Measurements from ENCODE around the gene LZTS3. TPM values are rescaled to one million over a fixed set of nuclear protein-coding genes. Genes with fewer than 3 reads are reported as not detected.
"Not testable (repeated sequence)": the region's sequence is repeated elsewhere in the genome, so short reads cannot be mapped to it uniquely, and the experiment has no call there.

Gene LZTS3
- polyA plus RNA-seq (2013, experiment 1 of 2; ENCODE audit: insufficient read length) = 3.3 TPM
- 3.7 TPM for polyA plus RNA-seq (2013, experiment 2 of 2; ENCODE audit: insufficient read length)

GRCh38 chr20:3172933-3173609, at the start of gene LZTS3:
Gene LZTS3, minus strand, starts transcription at chr20:3173549. Its CDS starts 6,386 bp downstream, at chr20:3167163.
- peak; percentile 60 for DNase-seq

- DNase-seq = no peak
Observed at GRCh38 chr20:3221398-3222226, 48.3 kb upstream of the LZTS3 start.

- peak; percentile 36 for DNase-seq
Observed at GRCh38 chr20:3218307-3218988, 45.1 kb upstream of the LZTS3 start.

DNA sequence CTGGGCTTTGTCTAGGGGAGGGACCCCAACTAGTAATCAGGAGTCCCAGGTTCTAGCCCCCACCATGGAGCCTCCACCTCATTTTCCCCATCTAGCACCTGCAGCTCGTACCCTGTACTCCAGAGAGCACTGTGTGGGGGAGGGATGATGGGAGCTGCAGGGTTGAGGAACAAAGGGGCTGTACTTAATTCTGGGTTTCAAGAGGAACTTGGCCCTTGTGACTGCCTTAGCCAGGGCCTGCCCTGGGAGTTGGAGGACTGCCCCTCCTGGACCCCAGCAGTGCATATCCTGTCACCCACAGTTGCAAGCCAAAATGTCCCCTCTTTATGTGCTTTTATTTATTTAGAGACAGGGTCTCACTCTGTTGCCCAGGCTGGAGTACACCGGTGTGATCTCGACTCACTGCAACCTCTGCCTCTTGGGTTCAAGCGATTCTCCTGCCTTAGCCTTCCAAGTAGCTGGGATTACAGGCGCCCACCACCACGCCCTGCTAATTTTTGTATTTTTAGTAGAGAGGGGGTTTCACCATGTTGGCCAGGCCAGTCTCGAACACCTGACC, 42.1 kb upstream of the LZTS3 start:
- not testable (repeated sequence) for DNase-seq

- no peak for DNase-seq
Observed at GRCh38 chr20:3213226-3213625, 39.9 kb upstream of the LZTS3 start.

GRCh38 chr20:3210346-3210745, 37.0 kb upstream of the LZTS3 start:
- DNase-seq = no peak

GRCh38 chr20:3209946-3210317, 36.6 kb upstream of the LZTS3 start:
- no peak for DNase-seq

DNA sequence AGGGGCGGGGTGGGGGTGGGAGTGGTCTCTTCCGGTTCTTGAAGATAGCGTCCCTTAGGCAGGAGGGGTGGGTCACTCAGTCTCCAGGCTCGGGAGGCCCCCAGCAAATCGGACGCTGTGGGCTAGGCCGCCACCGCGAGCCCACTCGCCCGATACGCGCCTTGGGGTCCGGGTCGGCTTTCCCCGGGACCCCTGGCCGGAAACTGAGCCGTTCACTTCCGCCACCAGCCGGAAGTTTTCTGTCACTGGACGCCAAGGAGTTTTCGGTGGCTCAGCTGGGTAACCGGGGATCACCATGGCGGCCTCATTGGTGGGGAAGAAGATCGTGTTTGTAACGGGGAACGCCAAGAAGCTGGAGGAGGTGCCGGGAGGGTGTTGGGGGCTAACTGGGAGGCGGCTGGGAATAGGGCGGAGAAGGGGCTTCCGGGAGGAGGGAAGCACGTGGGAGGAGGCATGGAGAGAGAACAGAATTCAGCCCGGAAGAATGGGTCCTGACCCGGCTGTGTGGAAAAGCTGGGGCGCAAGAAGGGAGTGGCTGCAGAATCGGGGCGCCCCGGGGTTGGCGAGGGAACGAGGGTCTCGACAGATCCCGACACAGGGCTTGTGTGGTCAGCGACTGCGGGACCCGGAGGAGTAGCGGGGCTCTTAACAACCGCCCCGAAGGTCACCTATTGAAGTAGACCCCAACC, 36.1 kb upstream of the LZTS3 start, which contains the start of gene ITPA:
TSS of gene ITPA (plus strand) at position 242 of the 689 bp plus-strand sequence. CDS start at position 296, 54 bp downstream.
- DNase-seq = peak; percentile 26

DNA sequence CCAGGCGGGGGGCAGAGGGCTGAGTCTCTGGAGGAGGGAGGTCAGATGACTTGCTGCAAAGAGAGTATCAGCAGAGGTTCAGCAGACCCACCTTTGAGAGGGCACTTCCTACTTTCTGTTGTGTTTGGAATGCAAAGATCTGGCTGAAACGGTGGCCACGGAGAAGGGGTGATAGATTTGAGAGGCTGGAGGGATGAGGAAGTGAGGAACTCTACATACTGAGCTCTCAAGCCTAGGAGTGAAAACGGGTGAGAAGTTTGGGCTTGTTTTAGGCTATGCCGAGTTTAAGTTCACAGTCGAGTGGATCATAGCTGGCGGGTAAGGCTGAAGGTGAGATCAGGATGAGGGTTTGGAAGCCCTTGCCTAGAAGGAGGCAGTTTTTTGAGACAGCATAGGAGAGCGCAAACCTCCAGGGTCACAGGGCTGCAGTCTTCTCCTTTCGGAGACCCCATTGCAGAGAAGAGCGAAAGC, 35.5 kb upstream of the LZTS3 start:
- no peak for DNase-seq

DNA sequence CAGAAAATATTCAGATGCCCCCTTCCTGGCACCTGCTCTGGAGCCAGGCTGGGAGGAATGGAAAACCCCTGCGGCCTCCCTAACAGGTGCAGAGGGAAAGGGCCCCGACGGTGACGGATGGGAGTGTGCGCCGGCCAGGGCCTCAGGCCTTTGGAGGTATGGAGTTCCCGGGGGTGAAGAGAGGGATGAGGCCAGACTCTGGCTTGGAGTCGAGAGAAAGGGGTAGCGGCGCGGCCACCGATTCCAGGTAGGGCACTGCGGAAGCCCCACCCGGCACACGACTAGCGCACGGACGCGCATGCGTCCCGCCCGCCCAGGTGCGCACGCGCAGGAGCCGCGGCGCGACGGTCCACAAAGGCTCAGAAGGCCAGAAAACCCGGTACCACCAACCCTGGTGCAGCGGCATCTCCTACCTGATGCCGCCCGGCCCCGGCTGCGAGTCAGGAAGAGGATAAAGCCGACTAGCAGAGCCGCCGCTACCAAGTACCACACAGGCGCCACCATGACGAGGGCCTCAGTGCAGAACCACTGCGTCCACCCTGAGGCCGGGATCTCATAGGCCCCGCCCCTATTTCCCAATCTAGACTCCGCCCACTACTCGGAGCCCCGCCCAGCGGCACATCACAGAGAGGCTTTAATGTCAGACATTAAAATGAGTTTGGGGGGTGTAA, 30.9 kb upstream of the LZTS3 start, which contains the start of gene DDRGK1:
TSS of gene DDRGK1 (minus strand) at position 559 of the 671 bp plus-strand sequence. CDS start at position 504, 55 bp downstream.
- DNase-seq = peak; percentile 78

- DNase-seq = peak; percentile 10
Observed at GRCh38 chr20:3203315-3204123, 30.2 kb upstream of the LZTS3 start.

- DNase-seq = no peak
Observed at GRCh38 chr20:3202965-3203314, 29.6 kb upstream of the LZTS3 start.

DNA sequence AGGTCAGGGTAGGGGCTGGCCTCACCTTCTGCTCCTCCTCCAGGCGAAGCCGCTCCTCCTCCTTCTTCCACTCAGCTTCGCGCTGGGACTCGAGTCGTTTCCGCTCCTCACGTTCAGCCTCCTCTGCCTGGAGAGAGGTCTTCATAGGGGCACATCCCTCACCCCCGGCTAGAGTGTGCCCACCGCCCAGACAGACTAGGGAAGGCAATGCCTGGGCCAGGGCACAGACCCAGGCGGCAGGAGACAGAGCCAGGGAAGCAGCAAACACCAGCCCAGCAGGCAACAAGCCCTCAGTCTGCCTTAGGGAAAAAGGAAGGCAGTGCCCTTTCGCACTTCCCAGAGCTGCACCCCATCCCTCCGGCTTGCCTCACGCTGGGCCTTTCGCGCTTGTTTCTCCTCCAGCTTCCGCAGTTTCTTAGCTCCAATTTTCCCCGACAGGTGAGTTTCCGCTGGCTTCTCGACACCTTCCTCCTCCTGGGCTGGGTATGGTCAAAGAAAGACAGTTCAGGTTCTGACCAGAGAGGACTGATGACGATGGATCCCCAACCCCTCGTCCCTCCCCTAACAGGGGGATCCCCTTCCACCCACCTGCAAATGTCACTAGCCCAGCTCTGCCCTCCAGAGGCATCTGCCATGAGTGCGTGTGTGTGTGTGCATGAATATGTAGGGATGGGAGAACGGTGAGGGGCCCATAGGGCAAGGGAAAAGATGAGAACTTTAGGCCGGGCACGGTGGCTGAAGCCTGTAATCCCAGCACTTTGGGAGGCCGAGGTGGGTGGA, 26.8 kb upstream of the LZTS3 start:
- no peak for DNase-seq

DNA sequence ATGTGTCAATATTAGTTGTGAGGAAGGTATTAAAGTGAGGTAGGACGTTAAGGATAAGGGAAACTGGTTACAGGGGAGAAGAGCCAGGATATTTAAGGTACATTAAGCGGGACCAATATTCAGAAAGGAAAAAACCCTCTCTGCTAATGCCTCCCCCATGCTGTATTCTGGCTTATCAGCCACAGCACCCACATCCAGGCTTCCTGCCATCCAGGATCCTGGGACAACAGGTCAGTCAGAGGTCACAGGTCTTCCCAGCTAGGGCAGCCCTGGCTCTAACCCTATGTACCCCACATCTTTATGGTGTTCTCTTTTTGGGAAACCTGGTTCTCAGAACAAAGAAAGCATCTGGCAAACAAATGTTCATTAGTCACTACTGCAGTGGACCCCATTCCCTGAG, 25.9 kb upstream of the LZTS3 start:
- no peak for DNase-seq

GRCh38 chr20:3195590-3196237, 22.4 kb upstream of the LZTS3 start:
- no peak for DNase-seq

DNA sequence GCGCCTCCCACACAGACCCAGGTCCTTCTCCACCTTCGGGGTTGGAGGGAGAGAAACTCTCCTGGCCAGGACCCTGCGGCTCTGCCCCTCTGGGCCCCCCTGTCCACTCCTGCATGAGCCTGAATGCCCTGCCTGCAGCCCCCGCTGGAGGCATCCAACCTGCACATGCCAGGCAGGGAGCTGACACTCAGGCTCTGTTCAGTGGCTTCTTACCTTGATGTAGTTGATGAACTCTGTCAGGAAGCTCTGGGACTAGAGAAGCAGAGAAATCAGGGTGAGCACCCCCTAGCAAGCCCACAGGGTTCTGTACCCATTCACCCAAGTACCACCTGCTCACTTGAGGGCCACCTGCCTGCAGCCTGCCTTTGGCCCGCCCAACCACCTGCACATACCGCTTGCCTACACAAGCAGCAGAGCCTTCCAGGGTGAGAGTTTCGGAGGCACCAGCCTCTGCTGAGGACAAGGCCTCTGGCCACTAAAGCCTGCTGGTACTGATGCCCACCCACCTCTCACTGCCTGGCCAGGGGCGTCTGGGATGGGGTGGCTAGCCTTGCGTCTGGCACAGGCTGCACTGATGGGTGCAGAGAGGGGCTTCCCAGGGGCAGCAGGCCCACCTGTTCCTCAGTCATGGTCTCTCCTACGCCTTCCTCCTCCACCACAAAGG, 21.4 kb upstream of the LZTS3 start:
- no peak for DNase-seq

- DNase-seq = no peak
Observed at GRCh38 chr20:3193806-3194616, 20.7 kb upstream of the LZTS3 start.

All from fibroblast of skin of abdomen (primary cell).